SH-SY5Y (cell line): ENCODE data around the gene LIFR.

ENCODE experiments used
- GATA2 ChIP-seq: IDR thresholded peaks from 2 replicates; pipeline ENCODE4 v1.6.1; 2011; ENCODE audit warnings: mild to moderate bottlenecking, low read depth, low read length
- GATA3 ChIP-seq: IDR thresholded peaks from 2 replicates; pipeline ENCODE4 v1.6.1; 2011; ENCODE audit warnings: low read depth, mild to moderate bottlenecking, low read length, moderate library complexity

LIFR gene, protein sequence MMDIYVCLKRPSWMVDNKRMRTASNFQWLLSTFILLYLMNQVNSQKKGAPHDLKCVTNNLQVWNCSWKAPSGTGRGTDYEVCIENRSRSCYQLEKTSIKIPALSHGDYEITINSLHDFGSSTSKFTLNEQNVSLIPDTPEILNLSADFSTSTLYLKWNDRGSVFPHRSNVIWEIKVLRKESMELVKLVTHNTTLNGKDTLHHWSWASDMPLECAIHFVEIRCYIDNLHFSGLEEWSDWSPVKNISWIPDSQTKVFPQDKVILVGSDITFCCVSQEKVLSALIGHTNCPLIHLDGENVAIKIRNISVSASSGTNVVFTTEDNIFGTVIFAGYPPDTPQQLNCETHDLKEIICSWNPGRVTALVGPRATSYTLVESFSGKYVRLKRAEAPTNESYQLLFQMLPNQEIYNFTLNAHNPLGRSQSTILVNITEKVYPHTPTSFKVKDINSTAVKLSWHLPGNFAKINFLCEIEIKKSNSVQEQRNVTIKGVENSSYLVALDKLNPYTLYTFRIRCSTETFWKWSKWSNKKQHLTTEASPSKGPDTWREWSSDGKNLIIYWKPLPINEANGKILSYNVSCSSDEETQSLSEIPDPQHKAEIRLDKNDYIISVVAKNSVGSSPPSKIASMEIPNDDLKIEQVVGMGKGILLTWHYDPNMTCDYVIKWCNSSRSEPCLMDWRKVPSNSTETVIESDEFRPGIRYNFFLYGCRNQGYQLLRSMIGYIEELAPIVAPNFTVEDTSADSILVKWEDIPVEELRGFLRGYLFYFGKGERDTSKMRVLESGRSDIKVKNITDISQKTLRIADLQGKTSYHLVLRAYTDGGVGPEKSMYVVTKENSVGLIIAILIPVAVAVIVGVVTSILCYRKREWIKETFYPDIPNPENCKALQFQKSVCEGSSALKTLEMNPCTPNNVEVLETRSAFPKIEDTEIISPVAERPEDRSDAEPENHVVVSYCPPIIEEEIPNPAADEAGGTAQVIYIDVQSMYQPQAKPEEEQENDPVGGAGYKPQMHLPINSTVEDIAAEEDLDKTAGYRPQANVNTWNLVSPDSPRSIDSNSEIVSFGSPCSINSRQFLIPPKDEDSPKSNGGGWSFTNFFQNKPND

DNA sequence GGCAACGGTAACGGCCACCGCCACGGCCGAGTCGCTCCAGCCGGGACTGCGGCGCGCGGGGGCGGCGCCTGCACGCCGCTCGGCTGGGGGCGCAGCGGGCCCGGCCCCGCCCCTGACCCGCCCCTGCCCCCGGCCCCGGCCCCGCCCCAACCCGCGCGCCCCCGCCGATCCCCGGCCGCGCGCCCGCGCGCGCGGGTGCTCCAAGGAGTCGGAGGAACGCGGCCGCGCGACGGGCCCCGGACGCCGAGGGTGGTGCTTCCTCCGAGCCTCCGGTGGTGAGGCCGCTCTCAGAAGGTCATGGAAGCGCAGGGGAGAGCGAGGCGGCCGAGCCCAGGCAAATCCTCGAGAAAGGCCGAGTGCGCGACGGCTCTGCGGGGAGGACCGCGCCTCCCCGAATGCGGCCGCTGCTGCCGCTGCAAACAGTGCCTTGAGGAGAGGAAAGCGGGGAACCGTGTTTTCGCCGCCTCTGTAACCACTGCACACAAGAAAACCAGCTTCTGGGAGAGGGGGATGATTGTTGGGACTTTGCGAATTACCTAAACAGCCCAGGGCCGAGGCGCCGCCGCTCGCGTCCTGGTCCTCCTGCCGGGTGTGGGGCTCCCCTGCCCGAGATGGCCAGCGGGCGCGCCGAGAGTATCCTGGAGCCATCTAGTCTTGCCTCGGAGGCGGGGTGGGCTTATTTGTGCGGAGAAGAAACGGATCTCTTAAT, at the start of gene LIFR:
TSS of gene LIFR (minus strand) at position 48 of the 709 bp plus-strand sequence. CDS start 25,999 bp downstream, outside the sequence.
- TF ChIP-seq GATA3 (no peak), GATA2 (no peak)

DNA sequence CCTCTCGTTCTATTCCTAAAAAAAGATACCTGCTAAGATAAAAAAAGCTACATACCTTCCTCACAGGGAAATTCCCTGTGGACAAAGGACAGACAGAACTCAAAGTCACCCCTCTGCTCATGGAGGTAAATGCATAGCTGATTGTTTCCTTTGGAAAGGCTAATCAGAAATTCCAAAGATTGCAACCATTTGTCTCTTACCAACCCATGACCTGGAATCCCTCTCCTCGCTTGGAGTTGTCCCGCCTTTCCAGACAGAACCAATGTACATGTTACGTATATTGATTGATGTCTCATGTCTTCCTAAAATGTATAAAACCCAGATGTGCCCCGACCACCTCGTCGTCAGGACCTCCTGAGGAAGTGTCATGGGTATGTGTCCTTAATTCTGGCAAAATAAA, 49.2 kb upstream of the LIFR start:
- TF ChIP-seq GATA3 (no peak), GATA2 (no peak)

DNA sequence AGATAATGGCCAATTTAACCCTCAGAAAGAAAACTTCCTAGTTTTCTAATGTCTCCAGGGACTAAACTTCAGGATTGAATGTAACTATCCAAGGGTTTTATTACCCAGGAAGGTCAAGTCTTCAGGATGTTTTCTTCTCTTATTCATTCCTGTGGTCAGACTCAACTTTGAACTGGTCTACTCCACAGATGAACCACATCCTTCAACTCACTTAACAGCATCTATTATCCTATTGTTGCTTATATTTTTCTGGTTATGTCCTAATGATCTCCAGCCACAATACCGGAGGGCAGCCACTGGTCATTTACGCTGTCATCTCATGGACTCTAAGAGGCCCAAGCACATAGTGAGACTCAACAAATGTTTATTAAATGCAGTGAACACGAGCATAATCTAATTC, 47.2 kb upstream of the LIFR start:
- TF ChIP-seq GATA3 (no peak), GATA2 (no peak)

DNA sequence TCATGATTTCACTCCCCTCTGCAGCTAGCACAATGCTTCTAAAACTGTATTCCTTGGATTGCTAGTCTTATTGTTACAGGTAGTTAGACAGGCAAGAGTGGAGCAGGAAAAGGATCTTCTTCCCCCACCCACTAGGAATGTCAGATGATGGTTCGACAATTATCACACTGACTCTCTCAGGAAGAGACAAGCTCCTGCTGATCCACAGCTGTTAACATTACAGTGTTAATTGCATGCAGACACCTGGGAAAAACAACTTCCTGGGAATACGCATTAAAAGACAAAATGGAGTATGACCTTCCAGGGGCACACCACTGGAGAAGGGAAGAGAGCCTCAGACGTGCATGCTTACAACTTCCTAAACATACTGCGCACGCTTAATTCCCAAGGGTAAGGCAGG, 46.2 kb upstream of the LIFR start:
- TF ChIP-seq GATA2 = no peak
- TF ChIP-seq GATA3 = no peak

DNA sequence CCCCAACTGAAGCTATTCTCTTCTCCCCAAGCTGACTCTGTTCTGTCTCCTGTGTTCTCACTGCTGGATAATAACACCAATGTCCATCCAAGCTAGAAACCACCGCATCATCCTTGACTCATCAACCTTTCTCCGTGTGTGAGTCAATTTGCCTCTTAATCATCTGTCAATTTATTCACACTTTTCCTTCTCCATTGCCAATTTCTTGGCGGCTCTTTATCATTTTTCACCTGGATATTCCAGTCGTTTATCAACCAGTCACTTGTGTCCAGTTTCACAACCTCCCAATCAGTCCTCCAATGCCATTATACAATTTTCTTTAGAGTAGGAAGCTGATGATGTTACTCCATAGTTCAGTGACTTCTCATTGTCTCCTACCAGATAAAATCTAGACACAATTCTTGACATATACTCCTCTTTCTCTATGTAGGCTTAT, 45.4 kb upstream of the LIFR start:
- no peak for TF ChIP-seq GATA3
- TF ChIP-seq GATA2 = no peak

DNA sequence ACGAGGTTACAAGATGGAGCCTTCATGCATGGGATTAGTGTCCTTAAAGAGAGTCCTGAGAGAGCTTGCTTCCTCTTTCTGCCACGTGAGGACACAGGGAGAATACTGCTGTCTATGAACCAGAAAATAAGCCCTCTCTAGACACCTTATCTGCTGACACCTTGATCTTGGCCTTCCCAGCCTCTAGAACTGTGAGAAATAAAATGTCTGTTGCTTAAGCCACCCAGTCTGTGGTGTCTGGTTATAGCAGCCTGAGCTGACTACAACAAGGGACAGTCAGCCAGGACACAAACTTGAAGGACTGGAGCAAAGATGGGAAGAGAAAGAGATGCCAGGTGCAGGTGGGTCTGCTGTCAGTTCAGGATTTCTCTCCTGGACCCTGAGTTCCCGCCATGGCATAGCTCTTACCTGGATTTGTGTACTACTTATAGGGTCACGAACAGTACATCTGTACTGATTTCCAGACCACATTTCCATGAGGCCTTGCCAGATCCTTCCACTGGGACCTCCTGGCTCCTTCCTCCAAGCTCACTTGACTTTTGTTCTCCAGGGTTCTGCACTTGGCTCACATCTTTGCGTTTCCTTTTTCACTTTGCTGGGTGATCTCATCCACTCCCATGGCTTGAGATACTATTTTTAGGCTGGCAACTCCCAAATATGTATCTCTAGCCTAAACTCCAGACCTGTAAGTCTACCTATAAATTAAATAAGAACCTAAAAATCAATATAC, 44.9 kb upstream of the LIFR start:
- TF ChIP-seq GATA3 (no peak), GATA2 (no peak)

DNA sequence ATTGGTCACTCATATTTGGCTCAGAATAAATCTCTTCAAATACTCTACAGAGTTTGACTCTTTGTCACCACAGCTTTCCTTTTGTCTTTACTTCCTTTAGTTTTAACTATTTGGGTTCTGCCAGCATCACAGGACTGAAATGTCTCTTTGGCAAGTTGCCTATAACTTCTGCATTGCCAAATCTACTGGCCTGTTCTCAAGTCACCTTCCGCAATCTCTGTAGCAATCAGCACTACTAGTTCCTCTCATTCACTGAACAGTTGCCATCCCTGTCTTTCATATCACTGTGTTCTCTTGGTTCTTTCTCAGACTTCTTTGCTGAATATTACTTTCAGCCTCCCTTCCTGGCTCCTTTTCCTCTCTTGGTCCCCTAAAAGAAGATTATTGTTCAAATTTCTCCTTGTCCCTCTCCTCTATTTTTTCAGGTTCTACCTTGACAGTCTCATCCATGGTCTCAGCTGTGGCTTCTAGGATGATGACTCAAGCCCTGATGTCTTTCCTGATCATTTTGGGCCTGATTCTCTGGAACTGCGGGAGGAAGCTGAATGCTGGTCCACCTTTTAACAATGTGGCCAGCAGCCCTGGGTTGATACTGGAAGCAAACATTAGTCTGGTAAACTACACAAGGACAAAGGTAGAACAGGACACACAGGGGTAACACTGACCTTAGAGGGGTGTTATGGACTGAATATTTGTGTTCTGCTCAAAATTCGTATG, 44.0 kb upstream of the LIFR start:
- no peak for TF ChIP-seq GATA3
- TF ChIP-seq GATA2 = no peak

DNA sequence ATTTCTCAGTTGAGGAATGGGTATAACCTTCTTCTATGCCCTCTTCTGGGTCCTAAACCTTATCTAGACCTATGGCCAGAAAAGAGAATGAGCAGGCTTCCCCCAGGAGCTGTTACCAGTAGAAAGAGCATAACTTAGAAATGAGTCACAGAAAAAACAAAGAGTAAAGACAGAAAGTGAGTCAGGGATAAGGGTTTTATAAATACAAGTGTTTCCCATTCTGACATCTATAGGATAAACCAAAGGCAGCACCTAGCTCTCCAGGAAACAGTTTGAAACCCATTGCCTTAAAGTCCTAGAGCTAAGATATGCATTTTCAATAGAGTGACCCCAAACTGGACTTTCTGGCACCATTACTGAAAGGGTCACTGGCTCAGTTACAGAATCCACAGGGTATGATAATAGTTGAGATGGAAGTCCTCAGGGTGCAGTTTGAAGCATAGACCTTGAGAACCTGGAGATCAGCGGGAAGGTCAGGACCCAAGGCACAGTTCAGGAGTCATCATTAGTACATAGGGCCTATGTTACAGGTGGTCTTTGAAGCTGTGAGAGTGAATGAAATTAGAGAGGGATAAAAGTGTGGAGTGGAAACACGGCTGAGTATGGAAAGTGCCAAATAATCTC, 42.7 kb upstream of the LIFR start:
- no peak for TF ChIP-seq GATA3
- TF ChIP-seq GATA2 = no peak

DNA sequence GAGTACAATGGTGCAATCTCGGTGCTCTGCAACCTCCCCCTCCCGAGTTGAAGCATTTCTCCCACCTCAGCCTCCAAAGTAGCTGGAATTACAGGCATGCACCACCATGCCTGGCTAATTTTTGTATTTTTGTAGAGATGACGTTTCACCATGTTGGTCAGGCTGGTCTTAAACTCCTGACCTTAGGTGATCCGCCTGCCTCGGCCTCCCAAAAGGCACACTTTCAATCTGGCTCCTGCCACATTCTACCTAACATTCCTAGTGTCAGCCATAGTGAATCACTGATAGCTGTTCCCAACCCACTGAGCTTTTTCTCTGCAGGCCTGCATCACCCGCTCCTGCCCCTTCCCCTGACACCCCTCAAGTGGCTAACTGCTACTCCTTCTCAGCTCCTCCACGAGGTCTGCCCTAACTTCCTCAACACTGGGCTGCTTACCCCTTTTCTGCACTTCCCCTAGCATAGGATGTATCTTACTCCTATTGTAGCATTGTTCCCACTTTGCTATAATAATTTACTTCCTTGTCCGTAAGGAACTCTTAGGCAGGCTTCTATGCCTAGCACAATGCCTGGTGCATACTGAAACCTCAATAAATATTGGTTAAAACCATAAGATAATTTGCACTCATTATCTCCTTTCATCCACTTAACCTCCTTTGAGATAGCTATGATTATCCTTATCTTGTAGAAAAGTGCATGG, 42.0 kb upstream of the LIFR start:
- TF ChIP-seq GATA2 = no peak
- no peak for TF ChIP-seq GATA3

DNA sequence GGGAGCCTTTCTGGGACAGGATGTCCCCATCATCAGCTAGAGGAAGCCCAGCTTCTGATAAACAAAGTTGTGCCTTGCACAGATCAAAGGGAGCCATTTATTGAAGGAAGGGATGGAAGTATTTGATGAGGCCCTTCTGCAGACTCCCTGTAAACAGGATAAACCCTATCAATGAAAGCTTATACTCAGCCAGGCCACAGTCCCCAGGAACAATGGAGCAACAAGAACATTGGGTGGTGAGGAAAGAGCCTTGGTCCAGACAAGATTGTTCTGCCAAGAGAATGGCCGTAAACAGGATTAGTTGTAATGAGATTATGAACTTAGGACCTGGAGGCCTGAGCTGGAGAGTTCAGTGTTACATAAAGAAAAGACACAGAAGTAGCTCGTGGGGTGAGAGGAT, 40.5 kb upstream of the LIFR start:
- TF ChIP-seq GATA2 (no peak), GATA3 (no peak)

DNA sequence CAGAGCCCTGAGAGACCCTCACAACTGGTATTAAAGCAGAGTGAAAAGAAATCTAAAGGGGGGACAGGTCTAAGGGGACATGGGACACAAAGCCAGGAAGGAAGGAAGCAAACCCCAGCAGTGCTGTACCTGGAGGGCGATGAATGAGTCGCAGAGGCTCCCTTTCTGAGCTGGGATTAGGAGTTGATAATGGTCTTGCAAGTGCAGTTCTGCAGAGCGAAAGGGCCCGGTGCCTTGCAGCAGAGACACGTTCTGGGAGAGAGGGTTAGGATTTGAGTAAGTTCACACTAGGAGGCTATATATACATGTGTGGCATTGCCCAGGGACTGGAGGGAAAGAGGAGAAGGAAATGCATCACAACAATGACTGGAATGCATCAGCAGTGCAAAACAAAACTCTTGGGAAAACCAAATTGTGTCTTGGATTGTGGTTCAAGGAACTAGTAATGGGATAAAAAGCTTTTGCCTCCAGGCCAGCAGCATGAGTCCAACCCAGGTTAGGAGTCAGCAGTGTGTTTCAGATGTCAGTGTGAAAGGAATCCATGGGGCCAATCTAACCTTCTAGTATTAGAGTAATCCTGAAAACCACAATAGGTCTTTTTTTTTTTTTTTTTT, 38.8 kb upstream of the LIFR start:
- TF ChIP-seq GATA2 (no peak), GATA3 (no peak)
